NCI-H526 (cell line): ENCODE results near the gene CARF.

Experiments
- DNase-seq, 2 experiments: peaks; one replicate each; lab custom pipeline; 2025; lab: John Stamatoyannopoulos, UW

CARF gene

DNA sequence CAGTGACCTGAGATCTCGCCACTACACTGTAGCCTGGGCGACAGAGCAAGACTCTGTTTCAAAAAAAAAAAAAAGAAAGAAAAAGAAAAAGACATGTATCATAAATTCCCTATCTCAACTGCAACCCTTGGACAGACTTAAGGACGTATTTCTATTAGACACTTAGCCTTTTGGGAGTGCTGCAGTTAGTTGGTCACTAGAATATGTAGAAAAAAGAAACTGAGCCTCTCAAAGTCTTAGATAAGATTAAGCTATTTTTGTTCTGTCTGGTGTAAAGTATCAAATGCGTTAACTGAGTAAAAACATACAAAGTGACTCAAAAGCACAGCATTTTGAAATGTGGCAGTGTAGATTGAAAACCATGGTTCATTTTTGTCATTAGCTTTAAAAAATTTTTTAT lies 109.9 kb downstream of the CARF start:
- no peak for DNase-seq

DNA sequence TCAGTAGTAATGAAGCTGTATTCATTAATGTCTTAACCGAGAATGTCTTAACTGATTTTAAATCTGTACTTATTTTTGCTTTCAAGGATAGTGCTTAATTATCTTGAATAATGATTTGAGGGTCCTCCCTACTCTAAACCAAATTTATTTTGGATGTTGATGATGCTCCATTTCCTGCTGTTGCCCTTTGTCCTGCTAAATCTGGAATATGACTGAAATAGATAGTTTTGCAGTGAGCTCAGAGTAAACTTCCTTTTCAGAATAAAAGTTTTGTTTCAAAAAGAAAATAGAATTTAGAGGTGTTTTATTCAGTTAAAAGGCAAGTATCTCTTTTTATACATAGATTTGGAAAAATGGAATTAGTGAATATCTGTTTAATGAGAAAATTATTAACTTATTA lies 110.7 kb downstream of the CARF start:
- no peak for DNase-seq

DNA sequence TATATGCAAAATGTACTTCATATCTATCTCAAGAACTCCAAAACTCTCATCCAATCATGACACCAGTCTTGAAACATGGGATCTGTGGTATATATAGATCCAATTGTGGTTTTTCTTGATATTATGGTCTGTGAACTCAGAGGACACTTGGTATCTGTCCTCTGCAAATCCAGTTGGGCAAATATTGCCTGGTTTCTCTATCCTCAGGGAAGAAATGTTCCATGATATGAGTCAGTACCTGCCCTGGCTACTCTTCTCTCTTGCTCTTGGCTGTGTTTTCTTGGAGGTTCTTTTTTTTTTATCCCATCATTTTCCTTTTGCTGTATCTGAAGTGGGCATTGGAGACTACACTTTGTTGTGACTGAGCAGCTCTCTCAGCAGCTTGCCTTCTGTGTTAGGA lies 113.5 kb downstream of the CARF start:
- no peak for DNase-seq

DNA sequence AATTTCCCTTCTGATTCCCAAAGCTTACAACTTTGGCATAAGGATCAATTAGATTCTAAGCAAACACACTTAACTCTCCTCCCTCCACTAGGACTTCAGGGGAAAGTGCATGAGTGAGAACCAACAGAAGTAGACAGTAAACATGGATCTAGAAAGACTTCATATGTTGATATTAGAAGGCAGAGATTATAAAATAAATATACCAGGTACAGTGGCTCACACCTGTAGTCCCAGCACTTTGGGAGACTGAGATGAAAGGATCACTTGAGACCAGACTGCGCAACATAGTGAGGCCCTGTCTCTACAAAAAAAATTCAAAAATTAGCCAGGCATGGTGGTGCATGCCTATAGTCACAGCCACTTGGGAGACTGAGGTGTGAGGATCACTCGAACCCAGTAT lies 118.5 kb downstream of the CARF start:
- no peak for DNase-seq

DNA sequence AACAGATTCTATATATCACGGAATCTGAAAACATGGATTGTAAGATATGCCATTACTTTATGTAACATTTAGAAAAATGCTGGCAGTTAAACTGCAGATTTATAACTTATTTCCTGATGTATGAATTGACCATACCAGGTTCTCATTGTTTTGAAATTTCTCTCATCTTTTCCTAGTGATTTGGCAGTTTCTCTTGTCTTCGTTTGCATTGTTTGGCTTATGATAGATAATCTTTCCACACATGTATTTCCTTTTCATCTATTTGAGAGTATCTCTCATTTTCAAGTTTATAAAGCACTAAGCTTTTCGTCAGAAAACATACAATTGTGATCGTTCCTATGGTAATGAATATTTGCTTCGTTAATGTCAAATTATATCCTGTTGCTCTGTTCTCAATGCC lies 118.9 kb downstream of the CARF start:
- no peak for DNase-seq

DNA sequence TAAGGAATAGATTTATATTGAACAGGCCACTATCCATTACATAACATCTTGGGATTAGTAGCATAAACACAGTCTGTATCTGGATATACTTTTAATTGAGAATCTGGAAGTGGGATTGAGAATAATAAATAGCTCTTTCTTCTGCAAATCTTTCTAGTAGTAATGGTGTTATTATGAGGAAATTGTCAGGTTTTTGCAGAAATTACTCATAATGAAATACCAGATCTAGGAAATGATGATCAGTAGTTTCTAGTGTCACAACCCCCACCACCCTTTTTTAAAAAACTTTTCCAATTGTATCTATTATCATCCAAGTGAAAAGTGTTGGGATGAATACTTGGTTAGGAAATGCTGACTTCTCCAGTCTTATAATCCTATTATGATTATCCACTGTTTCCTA lies 121.3 kb downstream of the CARF start:
- DNase-seq, result no peak

DNA sequence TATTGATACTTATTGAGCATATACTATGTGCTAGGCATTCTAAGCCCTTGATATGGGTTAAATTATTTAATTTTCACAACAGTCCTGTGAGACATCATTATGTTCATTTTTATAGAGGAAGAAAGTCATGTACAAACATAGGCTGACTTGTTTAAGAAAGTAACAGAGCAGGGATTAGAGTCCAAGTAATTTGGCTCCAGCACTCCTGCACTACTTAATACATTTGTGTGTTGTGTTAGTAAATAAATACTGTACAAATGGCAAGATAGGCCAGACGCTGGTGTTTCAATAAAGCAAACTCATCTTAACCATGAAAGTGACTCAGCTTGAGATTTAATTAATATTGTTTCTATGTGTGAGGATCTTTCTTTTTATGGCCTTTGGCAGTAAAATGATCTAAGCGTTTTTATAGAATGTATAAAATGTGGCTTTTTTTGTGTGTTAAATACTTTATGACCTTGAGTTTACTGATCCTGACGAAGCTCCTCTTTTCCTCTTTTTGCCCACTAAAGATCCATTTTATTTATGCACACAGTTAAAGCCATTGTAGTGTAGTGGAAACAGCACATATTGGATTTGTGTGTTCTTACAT lies 123.9 kb downstream of the CARF start:
- no peak for DNase-seq
